SK-N-MC (cell line): ENCODE data around the gene AUTS2.

Experiments used
- EZH2 ChIP-seq: fragments of 200-600 bp; sonication (generic); IDR thresholded peaks from one replicate; pipeline ENCODE4 v1.6.1; 2017; ENCODE audit warnings: antibody characterized with exemption
- FOXP2 ChIP-seq: optimal IDR thresholded peaks from 2 replicates; pipeline ENCODE3; 2011; ENCODE audit warnings: mild to moderate bottlenecking, moderate library complexity; ENCODE audit not compliant: insufficient read depth; ENCODE audit errors: extremely low read length, control extremely low read depth
- POLR2AphosphoS5 ChIP-seq: IDR thresholded peaks from 2 replicates; pipeline ENCODE4 v1.6.1; 2012; ENCODE audit warnings: mild to moderate bottlenecking, low read depth, low read length, borderline replicate concordance

- TF ChIP-seq POLR2AphosphoS5 (no peak), FOXP2 (no peak), EZH2 (no peak)
Observed at GRCh38 chr7:70349031-70349430, 750.8 kb downstream of the AUTS2 start.
